ENCODE measurements around the gene TRIM65.

Gene TRIM65

GRCh38 chr17:75881678-75882454, 14.9 kb downstream of the TRIM65 start:
- no peak for TF ChIP-seq CTCF (IDR thresholded peaks at IDR 0.05; ENCODE audit: control insufficient read depth, insufficient read depth, low read depth, low read length, missing control alignments)
- no peak overlapping the region for H3K4me3 ChIP-seq (ENCODE audit: control insufficient read depth, low read depth, low read length)
- no peak for DNase-seq (ENCODE audit: low read depth)

DNA sequence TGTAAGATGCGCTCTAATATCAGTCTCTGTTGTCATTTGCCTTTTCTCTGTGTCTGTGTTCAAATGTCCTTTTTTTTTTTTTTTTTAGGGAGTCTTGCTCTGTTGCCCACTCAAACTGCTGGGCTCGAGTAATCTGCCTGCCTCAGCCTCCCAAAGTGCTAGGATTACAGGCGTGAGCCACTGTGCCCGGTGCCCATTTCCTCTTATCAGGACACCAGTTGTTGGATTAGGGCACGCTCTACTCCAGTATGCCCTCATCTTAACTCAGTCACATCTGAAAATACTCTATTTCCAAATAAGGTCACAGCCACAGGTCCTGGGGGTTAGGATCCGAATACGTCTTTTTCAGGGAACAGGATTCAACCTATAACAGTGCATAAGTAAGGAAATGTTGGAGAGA, 16.5 kb downstream of the TRIM65 start:
- H3K4me3 ChIP-seq (ENCODE audit: control insufficient read depth, low read depth, low read length), result no peak overlapping the region
- no peak for TF ChIP-seq CTCF (IDR thresholded peaks at IDR 0.05; ENCODE audit: control insufficient read depth, insufficient read depth, low read depth, low read length, missing control alignments)
- no peak for DNase-seq (ENCODE audit: low read depth)

GRCh38 chr17:75878174-75878998, 18.4 kb downstream of the TRIM65 start, which contains the start of gene TRIM47:
Gene TRIM47 (minus strand): TSS chr17:75878581. CDS start chr17:75878548, 33 bp downstream.
- DNase-seq (ENCODE audit: low read depth), result no peak

GRCh38 chr17:75877752-75878173, 19.0 kb downstream of the TRIM65 start:
- H3K4me3 ChIP-seq (ENCODE audit: control insufficient read depth, low read depth, low read length), result peak overlapping the region; percentile 52
- TF ChIP-seq CTCF (IDR thresholded peaks at IDR 0.05; ENCODE audit: control insufficient read depth, insufficient read depth, low read depth, low read length, missing control alignments), result peak; percentile 18
- DNase-seq (ENCODE audit: low read depth), result no peak

More at GRCh38 chr17:75878174-75878998, 18.4 kb downstream of the TRIM65 start, which contains the start of gene TRIM47:
- peak within 1 kb of the TSS; percentile 52 for H3K4me3 ChIP-seq (ENCODE audit: control insufficient read depth, low read depth, low read length)
- peak; percentile 21 for TF ChIP-seq CTCF (IDR thresholded peaks at IDR 0.05; ENCODE audit: control insufficient read depth, insufficient read depth, low read depth, low read length, missing control alignments)

DNA sequence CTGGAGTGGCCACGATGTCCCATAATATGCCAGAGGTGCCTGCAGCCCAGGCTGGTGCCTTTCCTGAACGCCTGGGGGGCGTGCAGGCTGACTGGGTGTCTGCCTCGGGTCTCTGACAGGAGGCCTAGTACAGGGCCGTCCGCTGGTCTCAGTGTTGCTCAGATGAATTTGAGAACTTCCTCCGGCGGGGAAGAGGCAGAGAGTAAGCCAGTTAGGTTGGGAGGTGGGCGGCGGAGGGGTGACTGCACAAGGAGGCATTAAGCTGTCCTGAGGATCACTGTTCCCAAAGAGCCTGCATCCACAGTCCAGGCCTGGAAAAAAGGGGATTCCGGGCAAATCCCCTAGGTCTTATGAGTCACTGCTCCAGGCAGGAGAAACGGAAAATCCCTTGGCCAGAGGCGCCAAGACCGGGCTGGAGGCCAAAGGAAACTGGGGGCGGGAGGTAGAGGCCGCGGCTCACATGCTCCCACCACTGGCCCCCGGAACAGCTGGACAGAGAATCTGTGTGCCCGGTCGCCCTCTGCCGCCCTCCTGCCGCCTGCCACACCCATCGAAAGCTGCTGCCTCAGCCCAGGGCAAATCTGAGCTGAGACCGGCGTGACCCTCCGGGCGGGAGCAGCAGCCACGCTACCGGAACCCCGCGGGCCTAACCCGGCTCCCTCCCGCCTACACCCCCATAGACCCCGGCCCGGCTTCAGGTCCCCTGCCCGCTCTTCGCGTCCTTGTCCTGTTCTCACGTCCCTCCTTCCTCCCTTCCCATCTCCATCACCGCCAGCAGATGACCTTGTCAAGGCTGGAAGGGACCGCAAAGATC, 19.6 kb downstream of the TRIM65 start:
- no peak for TF ChIP-seq CTCF (IDR thresholded peaks at IDR 0.05; ENCODE audit: control insufficient read depth, insufficient read depth, low read depth, low read length, missing control alignments)
- H3K4me3 ChIP-seq (ENCODE audit: control insufficient read depth, low read depth, low read length), result peak overlapping the region; percentile 52
- peak; percentile 77 for DNase-seq (ENCODE audit: low read depth)
